ENCODE results near the gene OSBPL3. TPM values are rescaled to one million over a fixed set of nuclear protein-coding genes. Genes with fewer than 3 reads are reported as not detected.

The OSBPL3 gene
- total and polyA plus RNA-seq, 2 donors (not counting 1 experiment from before 2014, with no cell fraction given): 22.7 to 70.2 TPM

- H4K20me1 ChIP-seq (ENCODE audit: control insufficient read depth, extremely low read depth, insufficient read depth, low read length): no peaks in the 10 kb centered on the region
- no peaks in the 10 kb centered on the region for H3K9me3 ChIP-seq (ENCODE audit: control insufficient read depth, insufficient read depth, low read depth, low read length)
- no peak overlapping the region for H2AFZ ChIP-seq (ENCODE audit: low read length)
- DNase-seq (ENCODE audit: low read depth in 2 of 2): no peak
- no peaks in the 10 kb centered on the region for H3K79me2 ChIP-seq (ENCODE audit: control insufficient read depth, insufficient read depth, low read length)
- H3K27ac ChIP-seq (ENCODE audit: insufficient read depth, low read length): no peak overlapping the region
- H3K4me3 ChIP-seq (replicated peaks in 1 of 4; ENCODE audit: control extremely low read depth in 1 of 4, insufficient read depth in 1 of 4, low read depth in 3 of 4, low read length in 4 of 4): no peak overlapping the region
- no peak overlapping the region for H3K4me2 ChIP-seq (ENCODE audit: extremely low read depth, insufficient read depth, low read length)
- H3K27me3 ChIP-seq (ENCODE audit: control insufficient read depth, insufficient read depth, low read length): no peaks in the 10 kb centered on the region
- H3K36me3 ChIP-seq (ENCODE audit: control insufficient read depth, insufficient read depth, low read length): peaks cover 6% of the 10 kb centered on the region
- no peaks in the 10 kb centered on the region for H3K4me1 ChIP-seq (ENCODE audit: control insufficient read depth, extremely low read depth, insufficient read depth, low read length)
- no peak overlapping the region for H3K9ac ChIP-seq (ENCODE audit: insufficient read depth, low read length)
- TF ChIP-seq EZH2 (IDR thresholded peaks at IDR 0.05; ENCODE audit: low read length, missing control alignments) (no peak), CTCF (conservative IDR thresholded peaks at IDR 0.05 in 1 of 2, IDR thresholded peaks at IDR 0.05 in 1 of 2; ENCODE audit: low read depth in 1 of 2, low read length in 2 of 2) (no peak)
Measured at GRCh38 chr7:24873944-24874343, 106.0 kb downstream of the OSBPL3 start.

GRCh38 chr7:24871770-24872169 lies 108.2 kb downstream of the OSBPL3 start:
- Histone ChIP-seq H3K4me3 (replicated peaks in 1 of 4; ENCODE audit: control extremely low read depth in 1 of 4, insufficient read depth in 1 of 4, low read depth in 3 of 4, low read length in 4 of 4) (no peak overlapping the region), H3K9me3 (ENCODE audit: control insufficient read depth, insufficient read depth, low read depth, low read length) (no peaks in the 10 kb centered on the region), H3K36me3 (ENCODE audit: control insufficient read depth, insufficient read depth, low read length) (peaks cover 6% of the 10 kb centered on the region), H3K4me2 (ENCODE audit: extremely low read depth, insufficient read depth, low read length) (no peak overlapping the region), H3K9ac (ENCODE audit: insufficient read depth, low read length) (no peak overlapping the region), H3K4me1 (ENCODE audit: control insufficient read depth, extremely low read depth, insufficient read depth, low read length) (no peaks in the 10 kb centered on the region), H4K20me1 (ENCODE audit: control insufficient read depth, extremely low read depth, insufficient read depth, low read length) (no peaks in the 10 kb centered on the region), H3K79me2 (ENCODE audit: control insufficient read depth, insufficient read depth, low read length) (no peaks in the 10 kb centered on the region), H2AFZ (ENCODE audit: low read length) (no peak overlapping the region), H3K27ac (ENCODE audit: insufficient read depth, low read length) (no peak overlapping the region), H3K27me3 (ENCODE audit: control insufficient read depth, insufficient read depth, low read length) (no peaks in the 10 kb centered on the region)
- no peak for DNase-seq (ENCODE audit: low read depth in 2 of 2)
- no peak for TF ChIP-seq EZH2 (IDR thresholded peaks at IDR 0.05; ENCODE audit: low read length, missing control alignments)
- TF ChIP-seq CTCF (conservative IDR thresholded peaks at IDR 0.05 in 1 of 2, IDR thresholded peaks at IDR 0.05 in 1 of 2; ENCODE audit: low read depth in 1 of 2, low read length in 2 of 2): no peak

- H3K27ac ChIP-seq (ENCODE audit: insufficient read depth, low read length): no peak overlapping the region
- no peak overlapping the region for H3K4me3 ChIP-seq (replicated peaks in 1 of 4; ENCODE audit: control extremely low read depth in 1 of 4, insufficient read depth in 1 of 4, low read depth in 3 of 4, low read length in 4 of 4)
- no peak for TF ChIP-seq EZH2 (IDR thresholded peaks at IDR 0.05; ENCODE audit: low read length, missing control alignments)
- no peak for TF ChIP-seq CTCF (conservative IDR thresholded peaks at IDR 0.05 in 1 of 2, IDR thresholded peaks at IDR 0.05 in 1 of 2; ENCODE audit: low read depth in 1 of 2, low read length in 2 of 2)
- H3K9me3 ChIP-seq (ENCODE audit: control insufficient read depth, insufficient read depth, low read depth, low read length): no peaks in the 10 kb centered on the region
- no peak overlapping the region for H2AFZ ChIP-seq (ENCODE audit: low read length)
- no peak overlapping the region for H3K4me2 ChIP-seq (ENCODE audit: extremely low read depth, insufficient read depth, low read length)
- no peaks in the 10 kb centered on the region for H3K79me2 ChIP-seq (ENCODE audit: control insufficient read depth, insufficient read depth, low read length)
- H3K27me3 ChIP-seq (ENCODE audit: control insufficient read depth, insufficient read depth, low read length): no peaks in the 10 kb centered on the region
- no peaks in the 10 kb centered on the region for H3K4me1 ChIP-seq (ENCODE audit: control insufficient read depth, extremely low read depth, insufficient read depth, low read length)
- no peak overlapping the region for H3K9ac ChIP-seq (ENCODE audit: insufficient read depth, low read length)
- H3K36me3 ChIP-seq (ENCODE audit: control insufficient read depth, insufficient read depth, low read length): peaks cover 6% of the 10 kb centered on the region
- DNase-seq (ENCODE audit: low read depth in 2 of 2): no peak
- no peaks in the 10 kb centered on the region for H4K20me1 ChIP-seq (ENCODE audit: control insufficient read depth, extremely low read depth, insufficient read depth, low read length)
Measured at GRCh38 chr7:24870766-24871165, 109.2 kb downstream of the OSBPL3 start.

All from fibroblast of lung (primary cell).